Calu3 (cell line): Measurements from ENCODE around the gene SCG2. TPM values are rescaled to one million over a fixed set of nuclear protein-coding genes. Genes with fewer than 3 reads are reported as not detected.
"Not testable (repeated sequence)": the region's sequence is repeated elsewhere in the genome, so short reads cannot be mapped to it uniquely, and the experiment has no call there.

Source experiments
- BruUV-seq: library from RNA; stranded (reverse); fragments of 400-500 nt; replicated peaks from 2 replicates; lab custom pipeline; 2021; lab: Mats Ljungman, UMichigan
- CTCF ChIA-PET: fragments of 300-600 bp; sonication (Branson Sonifier 250); formaldehyde crosslinking; loops from one replicate; lab custom pipeline; 2022; ENCODE audit warnings: antibody characterized with exemption; lab: Charles Lee
- DNase-seq: peaks from one replicate; pipeline ENCODE4 v3.0.0; 2022
- H3K27ac Mint-ChIP-seq: one replicate; pipeline ENCODE4 v1.8.0; 2022; ENCODE audit warnings: mixed read lengths; ENCODE audit not compliant: unreplicated experiment
- H3K27me3 Mint-ChIP-seq: one replicate; pipeline ENCODE4 v1.8.0; 2022; ENCODE audit warnings: mixed read lengths; ENCODE audit not compliant: unreplicated experiment
- H3K36me3 Mint-ChIP-seq: one replicate; pipeline ENCODE4 v1.8.0; 2022; ENCODE audit warnings: mild to moderate bottlenecking, moderate library complexity, mixed read lengths; ENCODE audit not compliant: insufficient read depth, unreplicated experiment
- H3K4me1 Mint-ChIP-seq: one replicate; pipeline ENCODE4 v1.8.0; 2022; ENCODE audit warnings: mild to moderate bottlenecking, low read depth, mixed read lengths; ENCODE audit not compliant: unreplicated experiment
- H3K4me3 Mint-ChIP-seq: one replicate; pipeline ENCODE4 v1.8.0; 2022; ENCODE audit warnings: mild to moderate bottlenecking, low read depth, moderate library complexity, mixed read lengths; ENCODE audit not compliant: unreplicated experiment
- H3K9me3 Mint-ChIP-seq: one replicate; pipeline ENCODE4 v1.8.0; 2022; ENCODE audit warnings: low read depth, mixed read lengths; ENCODE audit not compliant: unreplicated experiment
- CTCF ChIP-seq: fragments of 200-600 bp; IDR thresholded peaks from one replicate; pipeline ENCODE4 v1.8.0; 2022; ENCODE audit warnings: antibody characterized with exemption; ENCODE audit not compliant: unreplicated experiment
- intact Hi-C: fragments of 100-400 bp; cut with micrococcal nuclease; formaldehyde crosslinking; loops from one replicate; pipeline ENCODE4 v1.10.0; 2022; ENCODE audit not compliant: unreplicated experiment
- total RNA-seq: library from RNA; stranded (reverse); gene quantifications from 2 replicates; pipeline ENCODE4 v1.2.3, GENCODE V29; 2022

The SCG2 gene
- total RNA-seq, 1 experiment from 2014 or later, result 0.52 TPM

- Mint-ChIP-seq H3K36me3 (no peaks in the 10 kb centered on the region), H3K4me3 (no peak overlapping the region), H3K27ac (no peak overlapping the region), H3K9me3 (peaks cover 2% of the 10 kb centered on the region), H3K4me1 (no peaks in the 10 kb centered on the region), H3K27me3 (no peaks in the 10 kb centered on the region)
- CTCF ChIA-PET, result no interaction called here
- no TSS peak for BruUV-seq
- no peak for TF ChIP-seq CTCF
- intact Hi-C loops, result no loop called here
- DNase-seq, result no peak
These were observed 7.9 kb downstream of the SCG2 start for GRCh38 chr2:223594259-223594658.

GRCh38 chr2:223592689-223593088, 9.5 kb downstream of the SCG2 start:
- H3K27me3 Mint-ChIP-seq, H3K4me3 Mint-ChIP-seq, H3K4me1 Mint-ChIP-seq, intact Hi-C loops, H3K9me3 Mint-ChIP-seq, CTCF ChIA-PET, BruUV-seq, H3K36me3 Mint-ChIP-seq, DNase-seq, H3K27ac Mint-ChIP-seq: not testable (repeated sequence)

GRCh38 chr2:223591596-223591995, 10.6 kb downstream of the SCG2 start:
- no peak overlapping the region for H3K4me3 Mint-ChIP-seq

GRCh38 chr2:223590964-223591363, 11.2 kb downstream of the SCG2 start:
- Mint-ChIP-seq H3K4me1 (no peaks in the 10 kb centered on the region), H3K27ac (no peak overlapping the region), H3K9me3 (peaks cover 2% of the 10 kb centered on the region), H3K36me3 (no peaks in the 10 kb centered on the region), H3K4me3 (no peak overlapping the region), H3K27me3 (no peaks in the 10 kb centered on the region)
- CTCF ChIA-PET, result no interaction called here
- intact Hi-C loops, result no loop called here
- BruUV-seq, result no TSS peak
- no peak for TF ChIP-seq CTCF
- no peak for DNase-seq

More at GRCh38 chr2:223591596-223591995, 10.6 kb downstream of the SCG2 start:
- H3K36me3 Mint-ChIP-seq, result no peaks in the 10 kb centered on the region
- H3K27me3 Mint-ChIP-seq, result no peaks in the 10 kb centered on the region
- H3K9me3 Mint-ChIP-seq, result peaks cover 2% of the 10 kb centered on the region
- no peak for DNase-seq
- no peaks in the 10 kb centered on the region for H3K4me1 Mint-ChIP-seq
- no peak overlapping the region for H3K27ac Mint-ChIP-seq
- intact Hi-C loops, result no loop called here
- BruUV-seq, result no TSS peak
- CTCF ChIA-PET, result no interaction called here
- no peak for TF ChIP-seq CTCF

GRCh38 chr2:223589901-223590300, 12.3 kb downstream of the SCG2 start:
- H3K36me3 Mint-ChIP-seq, result no peaks in the 10 kb centered on the region
- intact Hi-C loops, result no loop called here
- CTCF ChIA-PET, result interaction anchor here (1.6 kb wide), 1 partner anchor 12 kb away, joined by 4 read pairs; the partner anchor contains the start of gene SCG2

More at GRCh38 chr2:223589901-223590300, 12.3 kb downstream of the SCG2 start:
- no peak for DNase-seq
- Mint-ChIP-seq H3K4me3 (no peak overlapping the region), H3K27me3 (no peaks in the 10 kb centered on the region), H3K4me1 (no peaks in the 10 kb centered on the region), H3K27ac (no peak overlapping the region), H3K9me3 (peaks cover 2% of the 10 kb centered on the region)
- no TSS peak for BruUV-seq
- no peak for TF ChIP-seq CTCF
